HG02870 (cell line): ENCODE data around the gene UBFD1.
"Not testable (repeated sequence)": the region's sequence is repeated elsewhere in the genome, so short reads cannot be mapped to it uniquely, and the experiment has no call there.

Experiments
- ATAC-seq: cut with Tn5 transposase; IDR thresholded peaks from one replicate; pipeline ENCODE4 v1.9.1; 2021; ENCODE audit warnings: mild to moderate bottlenecking, moderate library complexity; ENCODE audit not compliant: unreplicated experiment

The UBFD1 gene

DNA sequence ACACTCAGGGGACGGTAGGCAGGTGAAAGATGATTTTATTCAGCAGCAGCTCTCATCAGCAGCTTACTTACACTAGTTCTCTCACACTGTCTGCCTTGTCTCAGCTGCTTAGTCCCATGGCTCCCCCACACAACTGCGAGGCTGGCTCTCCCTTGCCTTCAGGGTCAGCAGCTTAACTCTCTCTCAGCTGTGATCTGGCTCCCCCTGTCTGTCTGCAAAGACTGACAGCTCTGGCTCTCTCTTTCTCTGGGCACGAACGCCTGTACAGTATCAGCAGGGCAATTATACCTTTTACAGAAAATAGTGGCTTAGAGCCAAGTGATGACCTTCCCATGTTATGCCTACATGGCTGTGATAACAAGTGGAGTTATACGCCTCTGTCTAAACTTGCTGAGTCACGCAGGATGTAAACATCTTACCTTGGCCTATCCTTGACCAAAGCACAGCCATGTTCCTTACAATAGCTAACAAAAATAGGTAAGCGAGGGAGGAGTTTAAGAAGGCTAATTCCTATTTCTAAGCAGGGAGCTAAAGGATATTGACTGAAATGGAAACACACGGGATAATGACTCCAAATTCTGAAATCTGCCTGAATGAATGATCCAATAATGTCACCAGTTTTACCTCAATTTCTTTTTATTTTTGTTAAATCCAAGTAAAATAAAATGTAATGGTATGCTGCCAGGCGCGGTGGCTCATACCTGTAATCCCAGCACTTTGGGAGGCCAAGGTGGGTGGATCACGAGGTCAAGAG is 39.7 kb downstream of the UBFD1 start:
- ATAC-seq = no peak

- ATAC-seq = no peak
Measured at GRCh38 chr16:23607726-23608125, 50.2 kb downstream of the UBFD1 start.

DNA sequence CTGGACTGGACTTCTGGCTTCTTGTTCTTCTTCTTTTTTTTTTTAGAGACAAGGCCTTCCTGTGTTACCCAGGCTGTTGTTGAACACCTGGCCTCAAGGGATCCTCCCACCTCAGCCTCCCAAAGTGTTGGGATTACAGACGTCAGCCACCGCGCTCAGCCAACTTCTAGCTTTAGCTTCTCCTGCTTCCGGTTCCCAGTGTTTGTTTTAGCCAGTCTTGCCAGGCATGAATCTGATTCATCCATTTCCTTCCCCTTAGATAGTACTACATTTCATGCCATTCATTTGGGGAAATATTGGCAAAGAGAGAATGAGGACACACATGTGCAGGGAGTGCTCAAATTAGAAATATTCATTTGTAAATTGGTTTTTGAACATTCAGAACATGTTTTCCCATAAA is 50.7 kb downstream of the UBFD1 start:
- ATAC-seq = no peak

- ATAC-seq = no peak
Measured at GRCh38 chr16:23609929-23610328, 52.4 kb downstream of the UBFD1 start.

DNA sequence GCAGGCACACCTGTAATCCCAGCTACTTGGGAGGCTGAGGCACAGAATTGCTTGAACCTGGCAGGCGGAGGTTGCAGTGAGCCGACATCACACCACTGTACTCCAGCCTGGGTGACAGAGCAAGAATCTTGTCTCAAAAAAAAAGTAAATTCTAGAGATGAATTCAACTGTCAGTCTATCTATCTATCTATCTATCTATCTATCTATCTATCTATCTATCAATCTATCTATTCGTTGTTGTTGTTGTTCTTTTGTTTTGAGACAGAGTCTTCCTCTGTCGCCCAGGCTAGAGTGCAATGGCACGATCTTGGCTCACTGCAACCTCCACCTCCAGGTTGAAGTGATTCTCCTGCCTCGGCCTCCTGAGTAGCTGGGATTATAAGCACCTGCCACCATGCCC is 53.4 kb downstream of the UBFD1 start:
- not testable (repeated sequence) for ATAC-seq

- ATAC-seq = no peak
Measured at GRCh38 chr16:23611936-23612335, 54.4 kb downstream of the UBFD1 start.

- ATAC-seq = no peak
Measured at GRCh38 chr16:23615805-23616204, 58.3 kb downstream of the UBFD1 start.
